Naive B cell (primary cell): Measurements from ENCODE around the gene ABLIM2. TPM values are rescaled to one million over a fixed set of nuclear protein-coding genes. Genes with fewer than 3 reads are reported as not detected.
"Not testable (repeated sequence)": the region's sequence is repeated elsewhere in the genome, so short reads cannot be mapped to it uniquely, and the experiment has no call there.

ENCODE experiments used
- ATAC-seq, 2 donors: fragments of 150-1000 bp; cut with Tn5 transposase; 2 replicates each; pipeline ENCODE4 v1.10.0; 2021; ENCODE audit warnings: low read depth in 2 of 2, mild to moderate bottlenecking in 2 of 2, moderate library complexity in 2 of 2
- DNase-seq: peaks from one replicate; pipeline ENCODE4 v3.0.0; 2022
- H3K27ac Mint-ChIP-seq, 6 donors: one replicate each; pipeline ENCODE4 v1.8.0; 2020 to 2022; ENCODE audit warnings: mild to moderate bottlenecking in 6 of 6, mixed read lengths in 6 of 6, moderate library complexity in 5 of 6, inconsistent platforms in 2 of 6
- H3K27me3 Mint-ChIP-seq, 3 donors: one replicate each; pipeline ENCODE4 v1.8.0; 2021 to 2022; ENCODE audit warnings: mixed read lengths in 3 of 3, mild to moderate bottlenecking in 1 of 3
- H3K36me3 Mint-ChIP-seq, 2 donors: one replicate each; pipeline ENCODE4 v1.8.0; 2020 to 2022; ENCODE audit warnings: mixed read lengths in 2 of 2, inconsistent platforms in 1 of 2, mild to moderate bottlenecking in 1 of 2
- H3K4me1 Mint-ChIP-seq, 3 donors: one replicate each; pipeline ENCODE4 v1.8.0; 2020 to 2022; ENCODE audit warnings: mixed read lengths in 3 of 3, inconsistent platforms in 1 of 3, mild to moderate bottlenecking in 1 of 3, moderate library complexity in 1 of 3
- H3K4me3 Mint-ChIP-seq, 8 donors: one replicate each; pipeline ENCODE4 v1.8.0; 2020 to 2022; ENCODE audit warnings: mild to moderate bottlenecking in 8 of 8, mixed read lengths in 8 of 8, moderate library complexity in 8 of 8, inconsistent platforms in 2 of 8
- H3K9me3 Mint-ChIP-seq, 7 donors: one replicate each; pipeline ENCODE4 v1.8.0; 2020 to 2022; ENCODE audit warnings: mixed read lengths in 7 of 7, mild to moderate bottlenecking in 5 of 7, inconsistent platforms in 2 of 7, moderate library complexity in 1 of 7
- polyA plus RNA-seq, 6 donors: library from polyadenylated mRNA; unstranded; fragments of 300-500 nt; fragmentation: Illumina TruSeq; gene quantifications; one replicate each; pipeline ENCODE4 v1.2.3, GENCODE V29; 2021; ENCODE audit warnings: low read depth in 6 of 6

Gene ABLIM2
- polyA plus RNA-seq, 6 donors from 2014 or later, result 0.52 to 3.4 (median 1.1) TPM

- peaks cover 0 to 8% of the 10 kb centered on the region in 2 donors for H3K36me3 Mint-ChIP-seq
- DNase-seq (no peak), ATAC-seq (no peak)
- H3K27me3 Mint-ChIP-seq, result peaks cover 16 to 61% (median 23%) of the 10 kb centered on the region in 3 donors
- peak overlapping the region in 1 of 6 donors; percentile 53 for H3K27ac Mint-ChIP-seq
- H3K4me3 Mint-ChIP-seq, result no peak overlapping the region
- peaks cover 4 to 19% (median 12%) of the 10 kb centered on the region in 7 donors for H3K9me3 Mint-ChIP-seq
- H3K4me1 Mint-ChIP-seq, result no peaks in the 10 kb centered on the region
Observed at GRCh38 chr4:8144359-8144758, 14.3 kb downstream of the ABLIM2 start.

- no peak for DNase-seq
- Mint-ChIP-seq H3K4me1 (no peaks in the 10 kb centered on the region), H3K27me3 (peaks cover 16 to 65% (median 23%) of the 10 kb centered on the region in 3 donors), H3K36me3 (peaks cover 0 to 8% of the 10 kb centered on the region in 2 donors), H3K4me3 (peak overlapping the region in 1 of 8 donors; percentile 37), H3K9me3 (peaks cover 4 to 25% (median 14%) of the 10 kb centered on the region in 7 donors), H3K27ac (no peak overlapping the region)
- no peak for ATAC-seq
Observed at GRCh38 chr4:8143392-8144140, 15.0 kb downstream of the ABLIM2 start.

GRCh38 chr4:8142556-8142955 is 16.1 kb downstream of the ABLIM2 start:
- H3K4me3 Mint-ChIP-seq, result no peak overlapping the region
- no peak overlapping the region for H3K27ac Mint-ChIP-seq
- H3K27me3 Mint-ChIP-seq, result peaks cover 16 to 58% (median 20%) of the 10 kb centered on the region in 3 donors
- H3K9me3 Mint-ChIP-seq, result peaks cover 9 to 33% (median 18%) of the 10 kb centered on the region in 7 donors
- DNase-seq (no peak), ATAC-seq (no peak)
- peaks cover 5 to 16% of the 10 kb centered on the region in 2 donors for H3K36me3 Mint-ChIP-seq
- no peaks in the 10 kb centered on the region for H3K4me1 Mint-ChIP-seq

GRCh38 chr4:8141935-8142334 is 16.7 kb downstream of the ABLIM2 start:
- H3K9me3 Mint-ChIP-seq, result peaks cover 9 to 33% (median 18%) of the 10 kb centered on the region in 7 donors
- ATAC-seq, result no peak
- peaks cover 5 to 16% of the 10 kb centered on the region in 2 donors for H3K36me3 Mint-ChIP-seq
- H3K27me3 Mint-ChIP-seq, result peaks cover 16 to 58% (median 17%) of the 10 kb centered on the region in 3 donors
- no peaks in the 10 kb centered on the region for H3K4me1 Mint-ChIP-seq
- no peak for DNase-seq
- H3K27ac Mint-ChIP-seq, result no peak overlapping the region
- no peak overlapping the region for H3K4me3 Mint-ChIP-seq

- no peak for ATAC-seq
- Mint-ChIP-seq H3K4me3 (no peak overlapping the region), H3K27ac (no peak overlapping the region), H3K4me1 (no peaks in the 10 kb centered on the region), H3K27me3 (peaks cover 14 to 54% (median 16%) of the 10 kb centered on the region in 3 donors), H3K9me3 (peaks cover 9 to 33% (median 18%) of the 10 kb centered on the region in 7 donors), H3K36me3 (peaks cover 5 to 16% of the 10 kb centered on the region in 2 donors)
- DNase-seq, result no peak
Observed at GRCh38 chr4:8140915-8141314, 17.7 kb downstream of the ABLIM2 start.

GRCh38 chr4:8139726-8140125 is 18.9 kb downstream of the ABLIM2 start:
- Mint-ChIP-seq H3K9me3 (peaks cover 9 to 33% (median 18%) of the 10 kb centered on the region in 7 donors), H3K4me3 (peak overlapping the region in 1 of 8 donors; percentile 11), H3K27me3 (peaks cover 10 to 49% (median 11%) of the 10 kb centered on the region in 3 donors), H3K36me3 (peaks cover 5 to 16% of the 10 kb centered on the region in 2 donors)
- not testable (repeated sequence) for H3K4me1 Mint-ChIP-seq, ATAC-seq, H3K27ac Mint-ChIP-seq, DNase-seq

GRCh38 chr4:8136972-8137710 is 21.5 kb downstream of the ABLIM2 start:
- H3K4me1 Mint-ChIP-seq, result no peaks in the 10 kb centered on the region

GRCh38 chr4:8136529-8136928 is 22.1 kb downstream of the ABLIM2 start:
- Mint-ChIP-seq H3K27me3 (peaks cover 4 to 48% (median 25%) of the 10 kb centered on the region in 3 donors), H3K36me3 (peaks cover 5 to 16% of the 10 kb centered on the region in 2 donors), H3K9me3 (peaks cover 9 to 32% (median 18%) of the 10 kb centered on the region in 7 donors), H3K27ac (no peak overlapping the region), H3K4me1 (no peaks in the 10 kb centered on the region), H3K4me3 (no peak overlapping the region)
- ATAC-seq (no peak), DNase-seq (no peak)

More at GRCh38 chr4:8136972-8137710, 21.5 kb downstream of the ABLIM2 start:
- peaks cover 5 to 16% of the 10 kb centered on the region in 2 donors for H3K36me3 Mint-ChIP-seq
- no peak for DNase-seq
- no peak overlapping the region for H3K4me3 Mint-ChIP-seq
- ATAC-seq, result no peak
- no peak overlapping the region for H3K27ac Mint-ChIP-seq
- H3K27me3 Mint-ChIP-seq, result peaks cover 4 to 48% (median 25%) of the 10 kb centered on the region in 3 donors
- H3K9me3 Mint-ChIP-seq, result peaks cover 9 to 33% (median 18%) of the 10 kb centered on the region in 7 donors

- no peak for DNase-seq
Observed at GRCh38 chr4:8135666-8136065, 22.9 kb downstream of the ABLIM2 start.

GRCh38 chr4:8133897-8134563 is 24.6 kb downstream of the ABLIM2 start:
- H3K4me1 Mint-ChIP-seq, result peaks cover 5 to 7% (median 6%) of the 10 kb centered on the region in 3 donors
- H3K27ac Mint-ChIP-seq, result no peak overlapping the region
- no peak overlapping the region for H3K4me3 Mint-ChIP-seq
- H3K27me3 Mint-ChIP-seq, result peaks cover 0 to 30% (median 25%) of the 10 kb centered on the region in 3 donors
- H3K36me3 Mint-ChIP-seq, result peaks cover 5 to 8% of the 10 kb centered on the region in 2 donors
- DNase-seq (no peak), ATAC-seq (no peak)
- peaks cover 3 to 11% (median 4%) of the 10 kb centered on the region in 7 donors for H3K9me3 Mint-ChIP-seq

More at GRCh38 chr4:8135666-8136065, 22.9 kb downstream of the ABLIM2 start:
- H3K9me3 Mint-ChIP-seq, result peaks cover 7 to 24% (median 13%) of the 10 kb centered on the region in 7 donors
- H3K27me3 Mint-ChIP-seq, result peaks cover 4 to 42% (median 25%) of the 10 kb centered on the region in 3 donors
- H3K27ac Mint-ChIP-seq, result peak overlapping the region in 3 of 6 donors; percentile 6 to 53 (median 8)
- H3K4me3 Mint-ChIP-seq, result no peak overlapping the region
- peaks cover 5 to 16% of the 10 kb centered on the region in 2 donors for H3K36me3 Mint-ChIP-seq
- no peak for ATAC-seq
- H3K4me1 Mint-ChIP-seq, result peaks cover 5 to 7% (median 6%) of the 10 kb centered on the region in 3 donors

- Mint-ChIP-seq H3K4me1 (peaks cover 5 to 7% (median 6%) of the 10 kb centered on the region in 3 donors), H3K9me3 (peaks cover 0 to 6% (median 3%) of the 10 kb centered on the region in 7 donors), H3K4me3 (no peak overlapping the region), H3K36me3 (peaks cover 5 to 6% of the 10 kb centered on the region in 2 donors), H3K27ac (peak overlapping the region in 1 of 6 donors; percentile 82), H3K27me3 (peaks cover 0 to 25% (median 23%) of the 10 kb centered on the region in 3 donors)
- DNase-seq, result no peak
- no peak for ATAC-seq
Observed at GRCh38 chr4:8132947-8133705, 25.5 kb downstream of the ABLIM2 start.

- no peak for ATAC-seq
- no peaks in the 10 kb centered on the region for H3K36me3 Mint-ChIP-seq
Observed at GRCh38 chr4:8132400-8132799, 26.2 kb downstream of the ABLIM2 start.

More at GRCh38 chr4:8132400-8132799, 26.2 kb downstream of the ABLIM2 start:
- H3K27ac Mint-ChIP-seq, result peak overlapping the region in 1 of 6 donors; percentile 59
- H3K4me1 Mint-ChIP-seq, result peaks cover 5 to 8% (median 7%) of the 10 kb centered on the region in 3 donors
- no peak overlapping the region for H3K4me3 Mint-ChIP-seq
- peaks cover 0 to 25% (median 23%) of the 10 kb centered on the region in 3 donors for H3K27me3 Mint-ChIP-seq
- no peak for DNase-seq
- no peaks in the 10 kb centered on the region for H3K9me3 Mint-ChIP-seq
